ENCODE results near the gene PPID. TPM values are rescaled to one million over a fixed set of nuclear protein-coding genes. Genes with fewer than 3 reads are reported as not detected.
"Not testable (repeated sequence)": the region's sequence is repeated elsewhere in the genome, so short reads cannot be mapped to it uniquely, and the experiment has no call there.

Gene PPID
- total RNA-seq, 1 experiment from 2014 or later, result 43.3 TPM

GRCh38 chr4:158760866-158761265 is 37.7 kb upstream of the PPID start:
- intact Hi-C loops (cut with micrococcal nuclease), result no loop called here

GRCh38 chr4:158759539-158759938 is 36.3 kb upstream of the PPID start:
- ATAC-seq; intact Hi-C loops (cut with micrococcal nuclease); H3K9me3 ChIP-seq (ENCODE audit: low read length); H3K9me2 ChIP-seq (replicated peaks; ENCODE audit: low read length); DNase-seq; H4K20me1 ChIP-seq (ENCODE audit: low read length); H3K36me3 ChIP-seq (ENCODE audit: low read depth, low read length); H3K9ac ChIP-seq (ENCODE audit: low read length); H3F3A ChIP-seq (ENCODE audit: low read length, unreplicated experiment); BruUV-seq (replicated peaks); H2AFZ ChIP-seq (ENCODE audit: low read length); H3K4me3 ChIP-seq (ENCODE audit: low read length); H3K27ac ChIP-seq (ENCODE audit: low read length); H3K4me2 ChIP-seq (ENCODE audit: low read length); H3K4me1 ChIP-seq (ENCODE audit: insufficient read depth, low read length); POLR2A ChIA-PET (ENCODE audit: unreplicated experiment); H3K79me2 ChIP-seq (ENCODE audit: low read length); CTCF ChIA-PET; H3K27me3 ChIP-seq (ENCODE audit: low read length): not testable (repeated sequence)

More at GRCh38 chr4:158760866-158761265, 37.7 kb upstream of the PPID start:
- H3K79me2 ChIP-seq (ENCODE audit: low read length), result no peaks in the 10 kb centered on the region
- DNase-seq, result no peak
- H3K9ac ChIP-seq (ENCODE audit: low read length), result no peak overlapping the region
- no peak overlapping the region for H3K4me2 ChIP-seq (ENCODE audit: low read length)
- no peak for ATAC-seq
- POLR2A ChIA-PET (ENCODE audit: unreplicated experiment), result no interaction called here
- H3K4me3 ChIP-seq (ENCODE audit: low read length), result no peak overlapping the region
- no peaks in the 10 kb centered on the region for H3K4me1 ChIP-seq (ENCODE audit: insufficient read depth, low read length)
- H3K27ac ChIP-seq (ENCODE audit: low read length), result no peak overlapping the region
- H3K9me2 ChIP-seq (replicated peaks; ENCODE audit: low read length), result no peaks in the 10 kb centered on the region
- H3K27me3 ChIP-seq (ENCODE audit: low read length), result no peaks in the 10 kb centered on the region
- BruUV-seq (replicated peaks), result no TSS peak
- H3F3A ChIP-seq (ENCODE audit: low read length, unreplicated experiment), result no peaks in the 10 kb centered on the region
- H3K36me3 ChIP-seq (ENCODE audit: low read depth, low read length), result no peaks in the 10 kb centered on the region
- TF ChIP-seq EZH2 (IDR thresholded peaks at IDR 0.05; ENCODE audit: low read length, unreplicated experiment) (no peak), EZH2phosphoT487 (IDR thresholded peaks at IDR 0.05; ENCODE audit: borderline replicate concordance, low read length) (no peak), CTCF (conservative IDR thresholded peaks at IDR 0.05; ENCODE audit: low read depth, low read length) (no peak)
- no peaks in the 10 kb centered on the region for H4K20me1 ChIP-seq (ENCODE audit: low read length)
- no peak overlapping the region for H2AFZ ChIP-seq (ENCODE audit: low read length)
- H3K9me3 ChIP-seq (ENCODE audit: low read length), result no peaks in the 10 kb centered on the region
- CTCF ChIA-PET, result no interaction called here

GRCh38 chr4:158758703-158759102 is 35.5 kb upstream of the PPID start:
- ATAC-seq (no peak), DNase-seq (no peak)
- no TSS peak for BruUV-seq (replicated peaks)
- Histone ChIP-seq H2AFZ (ENCODE audit: low read length) (no peak overlapping the region), H3K9me2 (replicated peaks; ENCODE audit: low read length) (no peaks in the 10 kb centered on the region), H3K27me3 (ENCODE audit: low read length) (no peaks in the 10 kb centered on the region), H3K9ac (ENCODE audit: low read length) (no peak overlapping the region), H3K9me3 (ENCODE audit: low read length) (no peaks in the 10 kb centered on the region), H3K4me3 (ENCODE audit: low read length) (no peak overlapping the region), H3K4me1 (ENCODE audit: insufficient read depth, low read length) (no peaks in the 10 kb centered on the region), H3F3A (ENCODE audit: low read length, unreplicated experiment) (no peaks in the 10 kb centered on the region), H3K4me2 (ENCODE audit: low read length) (no peak overlapping the region), H3K27ac (ENCODE audit: low read length) (no peak overlapping the region), H3K36me3 (ENCODE audit: low read depth, low read length) (no peaks in the 10 kb centered on the region), H4K20me1 (ENCODE audit: low read length) (no peaks in the 10 kb centered on the region), H3K79me2 (ENCODE audit: low read length) (no peaks in the 10 kb centered on the region)
- ChIA-PET CTCF (no interaction called here), POLR2A (ENCODE audit: unreplicated experiment) (no interaction called here)
- no peak for TF ChIP-seq CTCF (conservative IDR thresholded peaks at IDR 0.05; ENCODE audit: low read depth, low read length)
- TF ChIP-seq EZH2phosphoT487 (IDR thresholded peaks at IDR 0.05; ENCODE audit: borderline replicate concordance, low read length), result no peak
- no peak for TF ChIP-seq EZH2 (IDR thresholded peaks at IDR 0.05; ENCODE audit: low read length, unreplicated experiment)
- intact Hi-C loops (cut with micrococcal nuclease), result no loop called here

All from PC-3 (cell line).